COLO668 (cell line): Measurements from ENCODE around the gene SLX4.
"Not testable (repeated sequence)": the region's sequence is repeated elsewhere in the genome, so short reads cannot be mapped to it uniquely, and the experiment has no call there.

ENCODE experiments used
- DNase-seq: peaks from one replicate; lab custom pipeline; 2025; ENCODE audit not compliant: unreplicated experiment; lab: John Stamatoyannopoulos, UW

SLX4 gene

DNA sequence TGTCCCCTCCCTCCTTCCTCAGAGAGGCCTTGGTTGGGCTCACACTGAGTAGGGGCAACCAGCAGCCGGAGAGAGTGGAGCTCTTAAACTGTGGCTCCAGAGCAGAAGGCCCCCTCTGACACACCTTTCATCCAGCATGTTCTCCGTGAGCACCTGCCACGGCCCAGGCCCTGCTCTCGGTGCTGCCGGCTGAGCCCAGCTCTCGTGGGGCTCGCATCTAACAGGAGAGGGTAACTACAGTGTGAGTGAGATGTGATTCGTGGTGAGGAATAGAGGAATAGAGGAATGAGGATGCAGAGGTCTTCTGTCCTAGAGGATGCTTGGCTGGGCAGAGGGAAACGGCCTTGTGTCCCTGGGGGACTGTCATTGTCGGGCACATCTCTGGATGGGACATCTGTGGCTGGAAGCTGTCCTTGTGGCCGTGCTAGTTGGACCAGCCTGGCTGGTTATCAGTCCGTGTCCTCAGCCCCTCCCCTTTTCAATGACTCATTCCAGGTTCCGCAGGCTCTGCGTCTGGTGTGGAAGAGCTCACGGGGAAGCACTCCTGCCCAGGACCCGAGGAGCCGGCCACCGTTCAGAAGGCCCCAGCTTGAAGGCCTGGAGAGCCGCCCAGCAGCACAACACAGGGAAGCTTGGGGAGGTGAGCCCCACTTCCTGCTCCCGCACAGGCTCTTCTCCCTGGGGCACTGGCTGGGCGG, 31.1 kb upstream of the SLX4 start:
- DNase-seq, result peak; percentile 61

DNA sequence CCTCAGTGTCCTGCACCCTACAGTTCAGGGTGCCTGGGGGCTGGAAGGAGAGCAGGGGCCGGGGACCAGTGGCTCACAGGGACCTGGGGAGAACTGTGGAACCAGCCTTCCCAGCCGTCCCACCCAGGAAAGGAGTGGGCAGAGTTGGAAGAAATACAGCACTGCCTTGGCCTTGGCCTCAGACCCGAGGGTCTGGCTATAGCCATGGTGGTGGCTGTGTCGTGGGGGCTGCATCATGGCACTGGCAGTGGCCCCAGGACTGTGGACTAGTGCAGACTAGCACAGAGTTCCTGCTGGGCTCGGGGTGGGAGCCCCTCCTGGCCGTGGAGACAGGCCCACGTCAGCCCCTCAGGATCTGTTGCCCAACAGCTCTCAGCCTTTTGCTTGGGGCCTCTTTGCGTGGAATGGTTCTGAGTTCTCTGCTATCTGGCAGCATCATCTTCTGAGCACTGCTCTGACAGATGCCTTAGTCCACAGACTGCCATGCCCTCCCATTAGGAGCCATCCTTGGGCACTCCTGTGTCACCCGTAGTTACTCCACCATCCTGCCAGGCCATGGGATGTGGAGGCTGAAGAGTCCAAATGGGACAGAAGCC, 30.5 kb upstream of the SLX4 start:
- no peak for DNase-seq

GRCh38 chr16:3640632-3641501, 29.5 kb upstream of the SLX4 start:
- DNase-seq, result no peak

- DNase-seq, result no peak
These were observed 28.8 kb upstream of the SLX4 start for GRCh38 chr16:3640207-3640606.

DNA sequence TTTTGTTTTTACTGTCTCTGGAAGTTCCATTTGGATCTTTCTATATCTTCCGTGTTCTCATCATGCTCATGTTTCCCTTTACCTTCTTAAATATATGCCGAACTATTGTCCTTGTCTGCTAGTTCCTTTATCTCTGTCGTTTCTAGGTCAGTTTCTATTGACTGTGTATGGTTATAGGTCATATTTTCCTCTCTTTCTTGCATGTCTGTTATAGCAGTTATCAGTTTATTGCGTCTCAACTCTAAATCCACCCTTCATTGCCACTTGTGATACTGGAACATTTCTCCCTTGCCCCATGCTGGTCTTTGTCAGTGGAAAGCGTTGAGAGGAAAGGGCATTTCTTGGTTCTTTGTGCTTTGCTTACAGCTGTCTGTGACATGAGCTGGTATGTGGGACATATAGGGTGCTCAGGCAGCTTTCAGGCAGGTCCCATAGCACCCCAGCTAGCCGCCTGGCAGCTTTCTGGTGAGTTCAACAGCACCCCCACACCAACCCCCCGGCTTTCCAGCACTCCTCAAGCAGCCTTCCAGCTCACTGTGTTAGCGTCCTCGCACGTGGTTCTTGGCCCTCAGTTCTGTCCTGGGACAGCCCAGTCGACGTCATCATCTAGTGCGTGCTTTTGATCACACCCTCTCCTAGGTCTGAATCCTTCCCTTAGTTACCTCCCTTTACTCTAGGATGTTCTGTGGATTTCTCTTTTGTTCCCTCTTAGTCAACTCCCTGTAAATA, 27.7 kb upstream of the SLX4 start:
- DNase-seq, result no peak

DNA sequence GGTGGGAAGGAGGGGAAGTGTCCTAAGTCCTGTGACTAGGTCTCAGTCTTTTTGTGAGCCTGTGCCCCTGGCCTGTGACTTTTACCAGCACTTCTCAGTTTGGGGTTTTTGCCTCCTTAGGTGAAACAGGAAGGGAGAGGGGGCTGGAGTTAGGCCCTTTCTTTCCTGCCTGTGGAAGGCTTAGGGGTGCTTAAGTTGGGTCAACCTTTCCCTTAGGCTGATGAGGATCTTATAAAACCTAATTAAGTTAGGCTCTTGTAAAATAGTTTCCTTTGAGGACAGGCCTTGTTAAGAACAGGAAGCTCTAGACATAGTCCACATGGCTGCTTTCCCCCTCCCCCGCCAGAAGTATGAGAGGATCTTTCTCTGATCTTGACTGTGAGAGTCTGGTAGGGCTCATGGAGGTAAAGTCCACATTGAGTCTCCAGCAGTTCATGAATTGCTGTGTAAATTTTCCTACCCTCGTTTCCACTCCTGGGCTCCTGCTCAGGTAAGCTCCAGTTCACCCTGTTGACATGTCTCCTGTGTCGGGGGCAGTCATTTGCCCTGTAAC, 26.0 kb upstream of the SLX4 start:
- no peak for DNase-seq

GRCh38 chr16:3625911-3626732, 14.7 kb upstream of the SLX4 start:
- no peak for DNase-seq

- no peak for DNase-seq
These were observed 13.9 kb upstream of the SLX4 start for GRCh38 chr16:3625331-3625730.

GRCh38 chr16:3623642-3624041, 12.2 kb upstream of the SLX4 start:
- no peak for DNase-seq

- DNase-seq, result no peak
These were observed 7.3 kb upstream of the SLX4 start for GRCh38 chr16:3618769-3619141.

DNA sequence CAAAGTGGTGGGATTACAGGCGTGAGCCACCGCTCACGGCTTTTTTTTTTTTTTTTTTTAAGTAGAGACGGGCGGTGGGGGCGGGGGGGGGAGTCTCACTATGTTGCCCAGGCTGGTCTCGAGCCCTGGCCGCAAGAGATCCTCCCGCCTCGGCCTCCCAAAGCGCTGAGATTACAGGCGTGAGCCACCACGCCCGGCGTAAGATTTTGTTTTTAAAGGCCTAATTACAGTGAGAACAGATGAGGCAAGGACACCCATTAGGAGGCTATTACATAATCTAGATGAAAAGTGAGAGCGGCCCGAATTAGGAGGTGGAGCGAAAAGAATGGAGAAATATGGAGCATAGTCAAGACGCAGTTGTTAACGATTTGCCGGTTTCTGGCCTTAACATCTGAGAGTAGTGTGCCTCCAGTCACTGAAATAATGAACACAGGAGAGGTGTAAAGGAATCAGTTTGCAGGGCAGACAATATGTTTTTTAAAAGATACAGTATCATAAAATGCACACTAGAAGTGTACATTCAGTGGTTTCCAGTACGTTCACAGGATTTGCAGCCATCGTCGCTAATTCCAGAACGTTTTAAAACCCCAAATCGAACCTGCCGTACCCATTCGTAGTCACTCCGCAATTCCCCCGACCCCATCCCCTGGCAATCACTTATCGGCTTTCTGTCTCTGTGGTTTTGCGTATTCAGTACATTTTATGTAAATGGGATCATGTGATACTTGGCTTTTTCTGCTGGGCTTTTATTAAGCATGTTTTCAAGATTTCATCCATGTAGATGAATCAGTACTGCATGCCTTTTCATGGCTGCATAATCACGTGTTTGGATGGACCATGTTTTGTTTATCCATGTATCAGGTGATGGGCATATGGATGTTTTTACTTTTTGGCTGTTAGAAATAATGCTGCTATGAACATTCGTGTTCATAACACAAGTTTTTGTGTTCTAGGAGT, 1.4 kb upstream of the SLX4 start:
- DNase-seq, result no peak

GRCh38 chr16:3610698-3611145, 684 bp downstream of the SLX4 start:
- no peak for DNase-seq

DNA sequence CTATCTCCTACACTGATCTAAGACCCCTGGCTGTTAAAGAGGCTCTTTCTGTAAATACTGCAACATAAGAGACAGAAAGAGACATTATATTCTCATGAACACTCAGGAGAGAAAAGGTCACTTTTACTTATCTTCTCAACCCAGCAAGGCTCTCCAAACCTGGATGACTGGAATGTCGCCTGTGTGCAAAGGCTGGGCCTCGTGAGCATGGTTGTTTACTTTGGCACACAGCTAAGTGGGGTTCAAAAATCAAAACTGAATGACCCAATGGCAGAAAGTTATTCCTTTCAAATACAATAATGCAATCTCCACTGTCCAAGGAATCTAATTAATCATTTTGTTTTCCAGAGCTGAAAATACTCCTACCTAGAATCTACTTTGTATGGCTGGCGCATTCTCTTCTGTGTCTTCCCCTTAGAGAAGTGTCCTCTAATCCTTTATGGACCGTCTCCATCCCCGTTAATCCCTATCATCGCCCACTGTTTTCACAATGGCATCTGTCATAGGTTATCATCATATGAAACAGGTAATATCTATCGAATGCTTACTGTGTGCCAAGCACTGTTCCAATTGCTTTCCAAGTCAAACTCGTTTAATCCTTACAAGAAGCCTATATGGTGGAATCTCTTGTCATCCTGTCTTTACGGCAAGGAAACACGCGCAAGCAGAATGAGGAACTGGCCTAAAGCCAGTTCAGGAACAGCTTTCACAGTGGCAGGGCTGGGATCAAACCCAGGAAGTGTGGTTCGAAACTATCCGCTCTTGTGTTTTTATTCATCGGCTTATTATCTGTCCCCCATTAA, 1.3 kb downstream of the SLX4 start:
- DNase-seq, result no peak

- DNase-seq, result not testable (repeated sequence)
These were observed 2.4 kb downstream of the SLX4 start for GRCh38 chr16:3608976-3609375.

DNA sequence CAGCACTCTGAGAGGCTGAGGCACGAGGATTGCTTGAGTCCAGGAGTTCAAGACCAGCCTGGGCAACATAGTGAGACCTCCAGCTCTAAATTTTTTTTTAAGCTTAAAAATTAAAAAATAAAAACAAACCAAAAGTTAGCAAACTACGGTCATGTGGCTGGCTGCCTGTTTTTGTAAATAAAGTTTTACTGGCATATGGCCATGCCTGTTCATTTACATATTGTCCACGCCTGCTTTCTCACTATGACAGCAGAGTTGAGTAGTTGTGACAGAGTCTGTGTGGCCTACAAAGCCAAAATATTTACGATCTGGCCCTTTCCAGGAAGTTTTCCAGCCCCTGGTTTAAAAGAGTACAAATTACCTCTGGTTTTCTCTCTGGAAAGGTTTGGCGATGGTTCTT, 3.3 kb downstream of the SLX4 start:
- DNase-seq, result no peak

GRCh38 chr16:3607634-3608033, 3.8 kb downstream of the SLX4 start:
- DNase-seq, result no peak

GRCh38 chr16:3607161-3607560, 4.2 kb downstream of the SLX4 start:
- no peak for DNase-seq

DNA sequence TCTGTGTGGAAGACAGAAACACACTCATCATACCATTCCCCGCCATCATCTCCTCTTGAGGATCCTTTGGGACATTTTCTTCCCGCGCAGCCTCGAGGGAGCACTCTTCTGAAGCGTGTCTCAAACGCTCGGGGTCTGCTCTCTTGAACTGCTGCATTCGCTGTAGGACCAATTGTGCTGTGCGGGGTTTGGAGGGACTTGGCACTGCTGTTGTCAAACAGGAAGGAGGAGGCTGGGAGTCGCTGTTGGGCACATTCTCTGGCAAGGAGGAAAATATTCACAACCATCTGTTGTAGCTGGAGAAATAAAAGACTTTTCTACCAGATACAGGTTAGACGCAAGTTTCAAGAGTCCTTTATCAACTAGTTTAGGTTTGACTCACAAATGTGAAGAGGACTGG, 5.0 kb downstream of the SLX4 start:
- DNase-seq, result no peak
